GM04504 (cell line): ENCODE measurements around the gene ADAMTSL5.

Source experiments
- DNase-seq: peaks from one replicate; pipeline ENCODE4 v3.0.0-alpha.2; 2012; ENCODE audit warnings: low read depth

Gene ADAMTSL5

GRCh38 chr19:1467215-1467489 lies 45.7 kb downstream of the ADAMTSL5 start:
- no peak for DNase-seq

GRCh38 chr19:1466461-1467214 lies 46.2 kb downstream of the ADAMTSL5 start:
- DNase-seq, result no peak

- no peak for DNase-seq
Observed at GRCh38 chr19:1466018-1466460, 46.8 kb downstream of the ADAMTSL5 start.

- DNase-seq, result no peak
Observed at GRCh38 chr19:1465191-1466016, 47.4 kb downstream of the ADAMTSL5 start.

GRCh38 chr19:1461862-1462261 lies 51.0 kb downstream of the ADAMTSL5 start:
- DNase-seq, result no peak

- DNase-seq, result no peak
Observed at GRCh38 chr19:1460033-1460995, 52.5 kb downstream of the ADAMTSL5 start.

GRCh38 chr19:1459479-1459878 lies 53.3 kb downstream of the ADAMTSL5 start:
- DNase-seq, result no peak

GRCh38 chr19:1457892-1458291 lies 54.9 kb downstream of the ADAMTSL5 start:
- no peak for DNase-seq

- no peak for DNase-seq
Observed at GRCh38 chr19:1457031-1457739, 55.6 kb downstream of the ADAMTSL5 start.

GRCh38 chr19:1456121-1456900 lies 56.5 kb downstream of the ADAMTSL5 start:
- DNase-seq, result no peak

- DNase-seq, result no peak
Observed at GRCh38 chr19:1455336-1456120, 57.3 kb downstream of the ADAMTSL5 start.
